Ascending aorta (tissue), 2 donors: ENCODE results near the gene ZNF496. TPM values are rescaled to one million over a fixed set of nuclear protein-coding genes. Genes with fewer than 3 reads are reported as not detected.
"Not testable (repeated sequence)": the region's sequence is repeated elsewhere in the genome, so short reads cannot be mapped to it uniquely, and the experiment has no call there.

Experiments
- DNase-seq, 2 donors: peaks; one replicate each; pipeline ENCODE4 v3.0.0-alpha.2; 2019; ENCODE audit warnings: low spot score in 2 of 2
- H3K27ac ChIP-seq, 2 donors: fragments of 200-600 bp; sonication (generic); one replicate each; pipeline ENCODE4 v1.5.1; 2016 to 2017; ENCODE audit warnings: mild to moderate bottlenecking in 1 of 2
- H3K27me3 ChIP-seq: fragments of 200-600 bp; sonication (generic); one replicate; pipeline ENCODE4 v1.5.1; 2017
- H3K36me3 ChIP-seq, 2 donors: fragments of 200-600 bp; sonication (generic); one replicate each; pipeline ENCODE4 v1.5.1; 2016
- H3K4me1 ChIP-seq, 2 donors: fragments of 200-600 bp; sonication (generic); one replicate each; pipeline ENCODE4 v1.5.1; 2016 to 2017; ENCODE audit warnings: mild to moderate bottlenecking in 1 of 2
- H3K4me3 ChIP-seq, 2 donors: fragments of 200-600 bp; sonication (generic); one replicate each; pipeline ENCODE4 v1.5.1; 2016 to 2017; ENCODE audit warnings: mild to moderate bottlenecking in 1 of 2
- H3K9me3 ChIP-seq, 2 donors: fragments of 200-600 bp; sonication (generic); one replicate each; pipeline ENCODE4 v1.5.1; 2016
- CTCF ChIP-seq, 3 experiments: fragments of 200-600 bp in 2 of 3; fragments of 450-650 bp in 1 of 3; sonication (generic) in 2 of 3; IDR thresholded peaks; one replicate each; pipeline ENCODE4 v1.5.1; 2016 to 2019; ENCODE audit warnings: antibody characterized with exemption in 3 of 3, mild to moderate bottlenecking in 1 of 3, moderate library complexity in 1 of 3
- intact Hi-C: fragments of 100-400 bp; cut with DNase I; formaldehyde crosslinking; loops from one replicate; pipeline ENCODE4 v1.15.1; 2023
- total RNA-seq: library from RNA; depleted of rRNA; stranded (reverse); fragments of >200 nt; gene quantifications from one replicate; pipeline ENCODE4 v1.1.0, GENCODE V29; 2016

ZNF496 gene
- total RNA-seq, 1 donor from 2014 or later, result 38.5 TPM

- DNase-seq, result no peak
- H3K4me3 ChIP-seq, result peak overlapping the region in 1 of 2 donors; percentile 28
- H3K36me3 ChIP-seq, result no peaks in the 10 kb centered on the region
- intact Hi-C loops, result no loop called here
- no peaks in the 10 kb centered on the region for H3K27me3 ChIP-seq
- H3K4me1 ChIP-seq, result no peaks in the 10 kb centered on the region
- H3K9me3 ChIP-seq, result no peaks in the 10 kb centered on the region
- no peak for TF ChIP-seq CTCF (IDR thresholded peaks at IDR 0.05)
- peak overlapping the region; percentile 15 to 62 for H3K27ac ChIP-seq
Measured at GRCh38 chr1:247360116-247360898, 28.6 kb upstream of the ZNF496 start.

GRCh38 chr1:247359559-247359958 lies 27.9 kb upstream of the ZNF496 start:
- DNase-seq, result no peak
- no peak for TF ChIP-seq CTCF (IDR thresholded peaks at IDR 0.05)
- Histone ChIP-seq H3K9me3 (no peaks in the 10 kb centered on the region), H3K27me3 (no peaks in the 10 kb centered on the region), H3K27ac (no peak overlapping the region), H3K4me1 (no peaks in the 10 kb centered on the region), H3K36me3 (no peaks in the 10 kb centered on the region), H3K4me3 (no peak overlapping the region)
- intact Hi-C loops, result no loop called here

- no peak for TF ChIP-seq CTCF (IDR thresholded peaks at IDR 0.05)
- H3K9me3 ChIP-seq, result no peaks in the 10 kb centered on the region
- no peaks in the 10 kb centered on the region for H3K36me3 ChIP-seq
- no peaks in the 10 kb centered on the region for H3K4me1 ChIP-seq
- H3K27me3 ChIP-seq, result no peaks in the 10 kb centered on the region
- peak in 1 of 2 donors; percentile 12 for DNase-seq
- no peak overlapping the region for H3K4me3 ChIP-seq
- intact Hi-C loops, result no loop called here
- H3K27ac ChIP-seq, result no peak overlapping the region
Measured at GRCh38 chr1:247358920-247359319, 27.3 kb upstream of the ZNF496 start.

- no peak overlapping the region for H3K27ac ChIP-seq
- H3K4me3 ChIP-seq, result no peak overlapping the region
- no peak for TF ChIP-seq CTCF (IDR thresholded peaks at IDR 0.05)
- intact Hi-C loops, result no loop called here
- no peaks in the 10 kb centered on the region for H3K9me3 ChIP-seq
- no peaks in the 10 kb centered on the region for H3K4me1 ChIP-seq
- H3K36me3 ChIP-seq, result no peaks in the 10 kb centered on the region
- no peaks in the 10 kb centered on the region for H3K27me3 ChIP-seq
- no peak for DNase-seq
Measured at GRCh38 chr1:247357781-247358211, 26.1 kb upstream of the ZNF496 start.

GRCh38 chr1:247357052-247357780 lies 25.5 kb upstream of the ZNF496 start:
- H3K27me3 ChIP-seq, result no peaks in the 10 kb centered on the region
- no peaks in the 10 kb centered on the region for H3K4me1 ChIP-seq
- no peak for DNase-seq
- H3K4me3 ChIP-seq, result no peak overlapping the region
- H3K9me3 ChIP-seq, result no peaks in the 10 kb centered on the region
- intact Hi-C loops, result no loop called here
- H3K36me3 ChIP-seq, result no peaks in the 10 kb centered on the region
- H3K27ac ChIP-seq, result no peak overlapping the region
- no peak for TF ChIP-seq CTCF (IDR thresholded peaks at IDR 0.05)

- H3K4me3 ChIP-seq, H3K4me1 ChIP-seq, intact Hi-C loops, H3K36me3 ChIP-seq, H3K27ac ChIP-seq, H3K27me3 ChIP-seq, H3K9me3 ChIP-seq, DNase-seq: not testable (repeated sequence)
Measured at GRCh38 chr1:247355160-247355559, 23.5 kb upstream of the ZNF496 start.
